G401 (cell line): ENCODE results near the gene TEX44. TPM values are rescaled to one million over a fixed set of nuclear protein-coding genes. Genes with fewer than 3 reads are reported as not detected.

Experiments used
- DNase-seq: peaks from one replicate; pipeline ENCODE4 v3.0.0-alpha.2; 2015; ENCODE audit warnings: low spot score
- in situ Hi-C: cut with HindIII; loops from 2 replicates; pipeline ENCODE4 v1.10.0; 2016; ENCODE audit warnings: low sequenced_read_pairs, mixed read lengths
- total RNA-seq: library from RNA; depleted of rRNA; stranded (reverse); fragments of >200 nt; shearing (Covaris generic); gene quantifications from 2 replicates; pipeline ENCODE4 v1.2.3, GENCODE V29; 2014; rRNA removed

TEX44 gene
- total RNA-seq, 1 experiment from 2014 or later = not detected

- peak; percentile 70 for DNase-seq
- in situ Hi-C loops = no loop called here
These were observed 28.6 kb downstream of the TEX44 start for GRCh38 chr2:231621051-231621879.

GRCh38 chr2:231622963-231623362 is 30.3 kb downstream of the TEX44 start:
- in situ Hi-C loops = no loop called here
- no peak for DNase-seq

GRCh38 chr2:231626449-231626848 is 33.8 kb downstream of the TEX44 start:
- in situ Hi-C loops = no loop called here
- no peak for DNase-seq

- in situ Hi-C loops = no loop called here
These were observed 34.9 kb downstream of the TEX44 start for GRCh38 chr2:231627384-231628120.

GRCh38 chr2:231632559-231633142 is 40.0 kb downstream of the TEX44 start:
- no peak for DNase-seq
- in situ Hi-C loops = no loop called here

More at GRCh38 chr2:231627384-231628120, 34.9 kb downstream of the TEX44 start:
- no peak for DNase-seq

- in situ Hi-C loops = no loop called here
- DNase-seq = no peak
These were observed 40.7 kb downstream of the TEX44 start for GRCh38 chr2:231633241-231633976.

GRCh38 chr2:231634412-231634811 is 41.7 kb downstream of the TEX44 start:
- in situ Hi-C loops = no loop called here
- DNase-seq = no peak

GRCh38 chr2:231634951-231635875 is 42.5 kb downstream of the TEX44 start:
- DNase-seq = no peak
- in situ Hi-C loops = no loop called here

GRCh38 chr2:231640241-231640640 is 47.6 kb downstream of the TEX44 start:
- no peak for DNase-seq
- in situ Hi-C loops = no loop called here

- no peak for DNase-seq
- in situ Hi-C loops = no loop called here
These were observed 48.0 kb downstream of the TEX44 start for GRCh38 chr2:231640641-231641111.

GRCh38 chr2:231642631-231643494 is 50.2 kb downstream of the TEX44 start:
- peak; percentile 81 for DNase-seq
- in situ Hi-C loops = no loop called here

- in situ Hi-C loops = no loop called here
- no peak for DNase-seq
These were observed 50.8 kb downstream of the TEX44 start for GRCh38 chr2:231643495-231643888.

Other genes with a start within 250 kb of the TEX44 start
- 0.14 and 0.18 TPM in 2 replicates for gene B3GNT7, start 197.2 kb upstream of the TEX44 start, total RNA-seq
- 159 and 386 TPM in 2 replicates for gene NCL, start 128.4 kb upstream of the TEX44 start, total RNA-seq
- not detected in 2 replicates for gene NMUR1, start 62.4 kb upstream of the TEX44 start, total RNA-seq
- gene PTMA, start 115.7 kb downstream of the TEX44 start, total RNA-seq = 1,275 and 1,509 TPM in 2 replicates
- gene PDE6D, start 188.4 kb downstream of the TEX44 start, total RNA-seq = 54.4 and 68.2 TPM in 2 replicates
- 60.0 and 96.3 TPM in 2 replicates for gene COPS7B, start 193.6 kb downstream of the TEX44 start, total RNA-seq